ENCODE data around the gene ETFB. TPM values are rescaled to one million over a fixed set of nuclear protein-coding genes. Genes with fewer than 3 reads are reported as not detected.

Gene ETFB
- total RNA-seq, 1 donor, result 76.4 TPM

GRCh38 chr19:51305479-51305878 is 60.7 kb downstream of the ETFB start:
- no peak for DNase-seq (ENCODE audit: low read depth)
- TF ChIP-seq CTCF (IDR thresholded peaks at IDR 0.05; ENCODE audit: insufficient read depth, low read depth, low read length), result no peak
- H3K4me3 ChIP-seq (ENCODE audit: low read depth, low read length), result no peak overlapping the region

GRCh38 chr19:51301266-51301665 is 64.9 kb downstream of the ETFB start:
- H3K4me3 ChIP-seq (ENCODE audit: low read depth, low read length), result no peak overlapping the region
- DNase-seq (ENCODE audit: low read depth), result no peak
- TF ChIP-seq CTCF (IDR thresholded peaks at IDR 0.05; ENCODE audit: insufficient read depth, low read depth, low read length), result no peak

- H3K4me3 ChIP-seq (ENCODE audit: low read depth, low read length), result no peak overlapping the region
- DNase-seq (ENCODE audit: low read depth), result no peak
- TF ChIP-seq CTCF (IDR thresholded peaks at IDR 0.05; ENCODE audit: insufficient read depth, low read depth, low read length), result no peak
These were observed 68.8 kb downstream of the ETFB start for GRCh38 chr19:51297406-51297805.

- H3K4me3 ChIP-seq (ENCODE audit: low read depth, low read length), result no peak overlapping the region
- no peak for DNase-seq (ENCODE audit: low read depth)
- no peak for TF ChIP-seq CTCF (IDR thresholded peaks at IDR 0.05; ENCODE audit: insufficient read depth, low read depth, low read length)
These were observed 69.7 kb downstream of the ETFB start for GRCh38 chr19:51296336-51297093.

GRCh38 chr19:51295382-51296126 is 70.6 kb downstream of the ETFB start:
- DNase-seq (ENCODE audit: low read depth), result no peak
- no peak for TF ChIP-seq CTCF (IDR thresholded peaks at IDR 0.05; ENCODE audit: insufficient read depth, low read depth, low read length)
- H3K4me3 ChIP-seq (ENCODE audit: low read depth, low read length), result no peak overlapping the region

Other genes starting within 250 kb of the ETFB start
- under 0.01 TPM in 1 of 2 replicates, not detected in the other for gene SIGLEC9, start 241.5 kb downstream of the ETFB start, total RNA-seq
- gene SIGLEC7, start 224.1 kb downstream of the ETFB start, total RNA-seq, result not detected in 2 replicates
- gene CD33, start 141.3 kb downstream of the ETFB start, total RNA-seq, result not detected in 2 replicates
- gene SIGLECL1, start 115.3 kb downstream of the ETFB start, total RNA-seq, result not detected in 2 replicates
- gene IGLON5, start 54.7 kb downstream of the ETFB start, total RNA-seq, result not detected in 2 replicates
- gene VSIG10L, start 24.2 kb downstream of the ETFB start, total RNA-seq, result 0.43 and 0.64 TPM in 2 replicates
- not detected in 2 replicates for gene CLDND2, start 2.6 kb upstream of the ETFB start, total RNA-seq
- gene NKG7, start 6.3 kb upstream of the ETFB start, total RNA-seq, result not detected in 2 replicates
- not detected in 2 replicates for gene LIM2, start 21.6 kb upstream of the ETFB start, total RNA-seq
- not detected in 2 replicates for gene C19orf84, start 24.2 kb upstream of the ETFB start, total RNA-seq
- not detected in 2 replicates for gene SIGLEC10, start 51.3 kb upstream of the ETFB start, total RNA-seq
- gene SIGLEC8, start 92.1 kb upstream of the ETFB start, total RNA-seq, result not detected in 2 replicates
- not detected in 2 replicates for gene CEACAM18, start 112.2 kb upstream of the ETFB start, total RNA-seq
- gene SIGLEC12, start 135.4 kb upstream of the ETFB start, total RNA-seq, result not detected in 2 replicates
- gene SIGLEC6, start 165.3 kb upstream of the ETFB start, total RNA-seq, result under 0.01 TPM in 1 of 2 replicates, not detected in the other
- gene ZNF175, start 204.9 kb upstream of the ETFB start, total RNA-seq, result 5.5 and 9.9 TPM in 2 replicates

Data from fibroblast of villous mesenchyme (primary cell).